Left hindlimb (tissue), 1 donor: ENCODE measurements around the gene GCHFR.

Source experiments
- DNase-seq: peaks from one replicate; pipeline ENCODE4 v3.0.0-alpha.2; 2018

Gene GCHFR

DNA sequence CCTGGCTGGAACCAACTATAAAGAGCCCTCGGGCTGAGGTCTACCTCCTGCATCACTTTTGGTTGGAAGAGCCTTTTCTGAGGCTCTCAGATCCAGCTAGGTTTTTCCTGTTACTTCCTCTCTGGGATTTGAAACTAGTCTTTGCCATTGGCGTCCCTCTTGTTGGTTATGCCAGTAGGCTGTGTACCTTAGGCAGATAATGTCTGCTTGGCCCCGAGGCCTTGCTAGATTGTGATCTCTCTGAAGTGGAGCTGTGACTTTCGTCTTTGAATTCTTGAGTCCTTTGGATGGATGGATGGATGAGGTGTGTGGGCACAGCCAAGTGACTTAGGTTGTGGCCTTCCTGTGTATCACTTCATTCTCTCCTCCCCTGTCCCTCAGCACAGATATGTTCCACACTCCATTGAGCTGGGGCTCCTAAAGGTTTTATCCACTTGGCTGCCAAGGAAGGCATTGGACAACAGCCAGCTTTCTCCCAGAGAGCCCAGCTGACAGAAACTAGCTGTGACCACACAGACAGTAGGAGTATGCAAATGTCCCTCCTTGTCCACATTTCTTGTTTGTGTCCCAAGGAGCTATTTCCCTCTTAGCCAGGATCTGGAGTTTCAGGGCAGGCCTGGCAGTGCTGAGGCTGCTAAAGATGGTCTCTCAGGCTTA, 51.3 kb downstream of the GCHFR start:
- DNase-seq = no peak
